NB4 (cell line): ENCODE measurements around the gene OR7C1.

Experiments
- DNase-seq: peaks from one replicate; pipeline ENCODE4 v3.0.0; 2010; ENCODE audit warnings: low read depth
- H3K4me3 ChIP-seq: one replicate; pipeline ENCODE4 v1.5.1; 2011; ENCODE audit warnings: mild to moderate bottlenecking, low read depth, low read length, moderate library complexity
- CTCF ChIP-seq: IDR thresholded peaks from one replicate; pipeline ENCODE4 v1.5.1; 2012; ENCODE audit warnings: low read depth, low read length
- POLR2A ChIP-seq: IDR thresholded peaks from 2 replicates; pipeline ENCODE4 v1.6.1; 2011; ENCODE audit warnings: mild to moderate bottlenecking; ENCODE audit not compliant: insufficient read length; ENCODE audit errors: extremely low read depth

The OR7C1 gene

GRCh38 chr19:14758816-14759215, 76.2 kb downstream of the OR7C1 start:
- no peak for DNase-seq
- no peak overlapping the region for H3K4me3 ChIP-seq
- TF ChIP-seq CTCF (no peak), POLR2A (no peak)

- TF ChIP-seq CTCF, result no peak
- no peak for TF ChIP-seq POLR2A
- no peak for DNase-seq
Measured at GRCh38 chr19:14748601-14749000, 86.4 kb downstream of the OR7C1 start.

More at GRCh38 chr19:14748601-14749000, 86.4 kb downstream of the OR7C1 start:
- no peak overlapping the region for H3K4me3 ChIP-seq
